ENCODE data around the gene MTTP. TPM values are rescaled to one million over a fixed set of nuclear protein-coding genes. Genes with fewer than 3 reads are reported as not detected.

MTTP gene
- total RNA-seq, 6 experiments from 2014 or later: 91.6 to 134 (median 112) TPM

DNA sequence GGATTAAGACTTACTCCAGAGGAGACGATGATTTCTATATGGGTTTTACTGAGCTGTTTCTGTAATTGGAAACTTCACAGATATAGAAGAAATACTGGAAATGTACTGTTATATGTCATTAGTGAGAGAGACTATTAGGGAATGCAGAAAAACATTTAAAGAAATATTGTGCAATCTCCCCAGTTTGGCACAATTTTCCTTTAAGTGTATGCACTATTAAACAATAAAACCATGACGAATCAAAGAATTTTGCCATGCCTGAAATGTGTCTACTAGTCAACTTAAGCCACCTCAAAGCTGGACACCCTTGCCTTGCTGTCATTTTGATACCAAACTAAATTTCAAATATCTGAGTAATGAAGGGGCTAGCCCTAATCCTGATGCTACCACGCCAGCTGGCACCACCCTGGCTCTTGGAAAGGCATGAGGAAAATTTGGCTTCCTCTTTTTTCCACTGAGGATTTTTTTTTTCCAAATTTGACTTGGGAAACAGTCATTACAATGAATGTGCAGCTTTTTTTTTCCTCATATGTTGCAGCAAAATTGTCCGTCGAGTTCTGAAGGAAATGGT is 36.1 kb downstream of the MTTP start:
- no peak for TF ChIP-seq POLR2A (IDR thresholded peaks at IDR 0.05)
- no peak for TF ChIP-seq CTCF (IDR thresholded peaks at IDR 0.05)
- Histone ChIP-seq H3K27ac (no peak overlapping the region), H3K27me3 (no peaks in the 10 kb centered on the region), H3K4me1 (no peaks in the 10 kb centered on the region), H3K36me3 (peaks cover 0 to 94% (median 46%) of the 10 kb centered on the region in 4 donors), H3K9me3 (no peaks in the 10 kb centered on the region), H3K4me3 (no peak overlapping the region)
- WGBS (ENCODE audit: insufficient coverage, low coverage, low lambda C conversion rate, missing lambda C conversion rate): 82% methylated on average over 5 of the region's 5 CpGs
- intact Hi-C loops (cut with DNase I): no loop called here
- ATAC-seq: no peak
- no peak for DNase-seq

GRCh38 chr4:99612281-99612680 is 37.7 kb downstream of the MTTP start:
- TF ChIP-seq POLR2A (IDR thresholded peaks at IDR 0.05) (no peak), CTCF (IDR thresholded peaks at IDR 0.05) (no peak)
- H3K27ac ChIP-seq: no peak overlapping the region
- intact Hi-C loops (cut with DNase I): no loop called here
- WGBS (ENCODE audit: insufficient coverage, low coverage, low lambda C conversion rate, missing lambda C conversion rate): 67% methylated on average over 3 of the region's 3 CpGs
- DNase-seq (no peak), ATAC-seq (no peak)
- H3K27me3 ChIP-seq: no peaks in the 10 kb centered on the region
- no peaks in the 10 kb centered on the region for H3K4me1 ChIP-seq
- peaks cover 0 to 94% (median 46%) of the 10 kb centered on the region in 4 donors for H3K36me3 ChIP-seq
- H3K9me3 ChIP-seq: no peaks in the 10 kb centered on the region
- no peak overlapping the region for H3K4me3 ChIP-seq

DNA sequence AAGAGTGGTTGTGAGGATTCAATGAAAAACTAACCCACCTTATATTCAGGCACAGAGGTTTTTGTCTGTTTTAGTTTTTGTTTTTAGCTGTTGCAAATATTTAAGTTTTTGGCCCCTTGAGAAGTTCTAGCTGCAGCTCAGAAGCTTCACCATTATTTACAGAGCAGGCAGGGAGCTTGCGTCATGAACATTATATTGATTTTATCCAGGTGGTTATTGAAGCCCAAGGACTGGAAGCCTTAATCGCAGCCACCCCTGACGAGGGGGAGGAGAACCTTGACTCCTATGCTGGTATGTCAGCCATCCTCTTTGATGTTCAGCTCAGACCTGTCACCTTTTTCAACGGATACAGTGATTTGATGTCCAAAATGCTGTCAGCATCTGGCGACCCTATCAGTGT is 38.1 kb downstream of the MTTP start:
- WGBS (ENCODE audit: insufficient coverage, low coverage, low lambda C conversion rate, missing lambda C conversion rate): 50% methylated on average over 5 of the region's 5 CpGs
- DNase-seq: no peak
- intact Hi-C loops (cut with DNase I): no loop called here
- Histone ChIP-seq H3K27ac (no peak overlapping the region), H3K4me1 (no peaks in the 10 kb centered on the region), H3K4me3 (no peak overlapping the region), H3K27me3 (no peaks in the 10 kb centered on the region), H3K9me3 (no peaks in the 10 kb centered on the region), H3K36me3 (peaks cover 0 to 90% (median 44%) of the 10 kb centered on the region in 4 donors)
- ATAC-seq: peak in 1 of 4 donors; percentile 44
- TF ChIP-seq POLR2A (IDR thresholded peaks at IDR 0.05) (no peak), CTCF (IDR thresholded peaks at IDR 0.05) (no peak)

DNA sequence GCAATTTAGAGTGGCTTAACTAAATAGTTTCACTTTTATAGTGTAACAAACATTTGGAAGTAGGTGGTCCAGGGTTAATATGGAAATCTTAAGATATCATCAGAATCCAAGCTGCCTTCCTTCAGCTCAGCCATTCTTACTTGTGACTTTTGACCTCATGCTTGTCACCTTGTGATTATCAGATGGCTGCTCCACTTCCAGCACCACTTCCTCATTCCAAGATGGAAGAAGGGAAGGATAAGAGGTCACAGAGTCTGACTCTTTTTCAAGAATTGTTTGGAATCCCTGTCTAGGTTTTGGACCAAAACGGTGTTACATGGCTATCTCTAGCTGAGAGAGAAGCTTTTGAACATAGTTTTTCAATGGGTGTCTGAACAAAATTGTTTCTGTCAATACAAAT is 39.9 kb downstream of the MTTP start:
- peaks cover 0 to 86% (median 40%) of the 10 kb centered on the region in 4 donors for H3K36me3 ChIP-seq
- no peak for DNase-seq
- H3K4me1 ChIP-seq: no peaks in the 10 kb centered on the region
- no peaks in the 10 kb centered on the region for H3K9me3 ChIP-seq
- no peak overlapping the region for H3K27ac ChIP-seq
- WGBS (ENCODE audit: insufficient coverage, low coverage, low lambda C conversion rate, missing lambda C conversion rate): 60% methylated on average over 1 of the region's 1 CpG
- no peak overlapping the region for H3K4me3 ChIP-seq
- TF ChIP-seq CTCF (IDR thresholded peaks at IDR 0.05) (no peak), POLR2A (IDR thresholded peaks at IDR 0.05) (no peak)
- ATAC-seq: no peak
- intact Hi-C loops (cut with DNase I): no loop called here
- H3K27me3 ChIP-seq: no peaks in the 10 kb centered on the region
